ENCODE data around the gene PHLDB2. TPM values are rescaled to one million over a fixed set of nuclear protein-coding genes. Genes with fewer than 3 reads are reported as not detected.

The PHLDB2 gene
- total RNA-seq, 1 donor from 2014 or later, result 170 TPM

DNA sequence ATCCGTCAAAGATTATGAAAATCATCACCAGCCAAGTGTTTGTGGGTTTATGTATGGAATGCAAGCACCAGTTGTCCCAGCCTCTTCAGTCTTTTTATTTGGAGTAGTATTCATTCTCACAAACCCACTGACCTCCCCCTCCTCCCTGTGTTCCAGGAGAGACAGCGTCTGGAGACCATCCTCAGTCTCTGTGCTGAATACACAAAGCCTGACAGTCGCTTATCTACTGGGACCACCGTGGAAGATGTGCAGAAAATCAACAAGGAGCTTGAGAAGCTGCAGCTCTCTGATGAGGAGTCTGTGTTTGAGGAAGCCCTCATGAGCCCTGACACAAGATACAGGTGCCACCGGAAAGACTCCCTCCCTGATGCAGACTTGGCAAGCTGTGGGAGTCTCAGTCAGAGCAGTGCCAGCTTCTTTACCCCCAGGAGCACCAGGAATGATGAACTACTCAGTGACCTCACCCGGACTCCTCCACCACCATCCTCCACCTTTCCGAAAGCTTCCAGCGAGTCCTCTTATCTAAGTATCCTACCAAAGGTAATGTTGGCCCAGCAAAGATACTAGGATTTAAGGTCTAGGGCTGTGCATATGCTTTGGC lies 54.2 kb downstream of the PHLDB2 start:
- H3K4me3 ChIP-seq (ENCODE audit: insufficient read depth, low read depth, low read length), result no peak overlapping the region
- peaks cover 66% of the 10 kb centered on the region for H3K4me1 Mint-ChIP-seq (ENCODE audit: low read depth, unreplicated experiment)
- H2AFZ ChIP-seq (ENCODE audit: low read depth, low read length), result no peak overlapping the region

DNA sequence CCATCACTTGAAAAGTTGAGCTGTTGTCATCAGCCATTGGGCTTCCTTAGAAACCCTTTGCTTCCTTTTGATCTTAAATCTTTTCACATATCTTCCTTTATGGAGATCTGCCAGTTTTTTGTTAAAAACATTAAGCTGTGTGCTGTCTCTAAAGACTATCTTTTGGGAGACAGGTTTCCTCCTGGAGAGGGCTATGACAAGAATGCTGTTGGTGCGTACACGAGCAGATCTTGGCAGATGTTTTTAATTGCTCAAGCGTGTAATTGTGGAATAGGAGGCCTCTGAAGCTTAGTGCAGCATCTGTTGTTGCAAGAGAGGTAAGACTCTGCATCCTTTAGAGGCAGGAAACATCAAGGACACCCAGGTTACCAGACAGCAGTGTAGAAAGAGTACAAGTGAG lies 56.8 kb downstream of the PHLDB2 start:
- Mint-ChIP-seq H3K4me1 (ENCODE audit: low read depth, unreplicated experiment) (peaks cover 55% of the 10 kb centered on the region), H3K27me3 (ENCODE audit: low read depth, unreplicated experiment) (no peaks in the 10 kb centered on the region), H3K36me3 (ENCODE audit: low read depth, unreplicated experiment) (peaks cover 40% of the 10 kb centered on the region), H3K27ac (ENCODE audit: unreplicated experiment) (peak overlapping the region; percentile 15), H3K9me3 (ENCODE audit: unreplicated experiment) (peaks cover 2% of the 10 kb centered on the region), H3K4me3 (ENCODE audit: unreplicated experiment) (no peak overlapping the region)
- FAIRE-seq (peak; percentile 17), DNase-seq (ENCODE audit: low read depth) (peak; percentile 71)
- no peaks in the 10 kb centered on the region for H3K27me3 ChIP-seq (ENCODE audit: insufficient read depth, low read length)
- H3K9ac ChIP-seq (ENCODE audit: low read length), result no peak overlapping the region
- H3K9me3 ChIP-seq (ENCODE audit: insufficient read depth, low read depth, low read length), result no peaks in the 10 kb centered on the region
- H3K4me3 ChIP-seq (ENCODE audit: insufficient read depth, low read depth, low read length), result no peak overlapping the region
- peak overlapping the region; percentile 5 for H3K4me2 ChIP-seq (ENCODE audit: low read length)
- peaks cover 31% of the 10 kb centered on the region for H3K4me1 ChIP-seq (ENCODE audit: insufficient read depth, low read length)
- peaks cover 4% of the 10 kb centered on the region for H4K20me1 ChIP-seq (ENCODE audit: insufficient read depth, low read length)
- peaks cover 59% of the 10 kb centered on the region for H3K79me2 ChIP-seq (ENCODE audit: insufficient read depth, low read length)
- no peak overlapping the region for H2AFZ ChIP-seq (ENCODE audit: low read depth, low read length)
- TF ChIP-seq, protein P1, sequence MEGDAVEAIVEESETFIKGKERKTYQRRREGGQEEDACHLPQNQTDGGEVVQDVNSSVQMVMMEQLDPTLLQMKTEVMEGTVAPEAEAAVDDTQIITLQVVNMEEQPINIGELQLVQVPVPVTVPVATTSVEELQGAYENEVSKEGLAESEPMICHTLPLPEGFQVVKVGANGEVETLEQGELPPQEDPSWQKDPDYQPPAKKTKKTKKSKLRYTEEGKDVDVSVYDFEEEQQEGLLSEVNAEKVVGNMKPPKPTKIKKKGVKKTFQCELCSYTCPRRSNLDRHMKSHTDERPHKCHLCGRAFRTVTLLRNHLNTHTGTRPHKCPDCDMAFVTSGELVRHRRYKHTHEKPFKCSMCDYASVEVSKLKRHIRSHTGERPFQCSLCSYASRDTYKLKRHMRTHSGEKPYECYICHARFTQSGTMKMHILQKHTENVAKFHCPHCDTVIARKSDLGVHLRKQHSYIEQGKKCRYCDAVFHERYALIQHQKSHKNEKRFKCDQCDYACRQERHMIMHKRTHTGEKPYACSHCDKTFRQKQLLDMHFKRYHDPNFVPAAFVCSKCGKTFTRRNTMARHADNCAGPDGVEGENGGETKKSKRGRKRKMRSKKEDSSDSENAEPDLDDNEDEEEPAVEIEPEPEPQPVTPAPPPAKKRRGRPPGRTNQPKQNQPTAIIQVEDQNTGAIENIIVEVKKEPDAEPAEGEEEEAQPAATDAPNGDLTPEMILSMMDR (IDR thresholded peaks at IDR 0.05; ENCODE audit: insufficient read depth, low read depth, low read length), result no peak
- TF ChIP-seq EZH2 (IDR thresholded peaks at IDR 0.05; ENCODE audit: insufficient read depth, low read length), result no peak
- H3K27ac ChIP-seq (ENCODE audit: low read depth, low read length), result peak overlapping the region; percentile 11
- peaks cover 53% of the 10 kb centered on the region for H3K36me3 ChIP-seq (ENCODE audit: insufficient read depth, low read length)

More for the DNA sequence above, 54.2 kb downstream of the PHLDB2 start:
- Mint-ChIP-seq H3K27me3 (ENCODE audit: low read depth, unreplicated experiment) (no peaks in the 10 kb centered on the region), H3K36me3 (ENCODE audit: low read depth, unreplicated experiment) (peaks cover 32% of the 10 kb centered on the region), H3K4me3 (ENCODE audit: unreplicated experiment) (no peak overlapping the region), H3K9me3 (ENCODE audit: unreplicated experiment) (peaks cover 2% of the 10 kb centered on the region), H3K27ac (ENCODE audit: unreplicated experiment) (peak overlapping the region; percentile 96)
- H4K20me1 ChIP-seq (ENCODE audit: insufficient read depth, low read length), result peaks cover 9% of the 10 kb centered on the region
- FAIRE-seq (no peak), DNase-seq (ENCODE audit: low read depth) (no peak)
- H3K79me2 ChIP-seq (ENCODE audit: insufficient read depth, low read length), result peaks cover 69% of the 10 kb centered on the region
- H3K36me3 ChIP-seq (ENCODE audit: insufficient read depth, low read length), result peaks cover 36% of the 10 kb centered on the region
- peaks cover 43% of the 10 kb centered on the region for H3K4me1 ChIP-seq (ENCODE audit: insufficient read depth, low read length)
- H3K4me2 ChIP-seq (ENCODE audit: low read length), result no peak overlapping the region
- TF ChIP-seq, protein P1 (IDR thresholded peaks at IDR 0.05; ENCODE audit: insufficient read depth, low read depth, low read length), result no peak
- no peak for TF ChIP-seq EZH2 (IDR thresholded peaks at IDR 0.05; ENCODE audit: insufficient read depth, low read length)
- no peaks in the 10 kb centered on the region for H3K9me3 ChIP-seq (ENCODE audit: insufficient read depth, low read depth, low read length)
- H3K27ac ChIP-seq (ENCODE audit: low read depth, low read length), result no peak overlapping the region
- no peak overlapping the region for H3K9ac ChIP-seq (ENCODE audit: low read length)
- H3K27me3 ChIP-seq (ENCODE audit: insufficient read depth, low read length), result no peaks in the 10 kb centered on the region

DNA sequence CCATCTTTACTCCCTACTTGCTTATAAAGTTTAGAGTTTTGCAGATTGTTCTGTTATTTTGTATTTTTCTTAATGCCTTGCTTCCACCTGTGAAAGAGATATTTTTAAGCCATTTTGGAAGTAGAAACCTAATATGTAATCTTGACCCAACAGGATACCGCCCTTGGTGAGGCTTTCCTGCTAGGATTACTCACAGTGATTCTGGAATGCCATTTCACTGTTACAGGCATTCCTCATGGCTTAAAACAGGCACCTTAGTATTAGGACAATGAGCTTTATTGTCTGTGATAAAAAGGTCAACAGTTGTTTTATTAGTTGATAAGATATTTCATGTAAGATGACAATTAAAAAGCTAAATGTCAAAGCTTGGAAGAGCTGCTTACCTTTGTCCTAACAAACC lies 58.2 kb downstream of the PHLDB2 start:
- H3K9me3 Mint-ChIP-seq (ENCODE audit: unreplicated experiment), result no peaks in the 10 kb centered on the region
- no peak overlapping the region for H3K4me3 Mint-ChIP-seq (ENCODE audit: unreplicated experiment)
- H3K27me3 Mint-ChIP-seq (ENCODE audit: low read depth, unreplicated experiment), result no peaks in the 10 kb centered on the region
- H2AFZ ChIP-seq (ENCODE audit: low read depth, low read length), result no peak overlapping the region
- no peak overlapping the region for H3K4me3 ChIP-seq (ENCODE audit: insufficient read depth, low read depth, low read length)
- peaks cover 50% of the 10 kb centered on the region for H3K79me2 ChIP-seq (ENCODE audit: insufficient read depth, low read length)
- no peaks in the 10 kb centered on the region for H3K9me3 ChIP-seq (ENCODE audit: insufficient read depth, low read depth, low read length)
- peaks cover 43% of the 10 kb centered on the region for H3K4me1 Mint-ChIP-seq (ENCODE audit: low read depth, unreplicated experiment)
- DNase-seq (ENCODE audit: low read depth) (peak; percentile 70), FAIRE-seq (peak; percentile 58)
- no peak for TF ChIP-seq EZH2 (IDR thresholded peaks at IDR 0.05; ENCODE audit: insufficient read depth, low read length)
- TF ChIP-seq, protein P1 (IDR thresholded peaks at IDR 0.05; ENCODE audit: insufficient read depth, low read depth, low read length), result no peak
- H3K27me3 ChIP-seq (ENCODE audit: insufficient read depth, low read length), result no peaks in the 10 kb centered on the region
- H3K36me3 ChIP-seq (ENCODE audit: insufficient read depth, low read length), result peaks cover 56% of the 10 kb centered on the region
- peaks cover 21% of the 10 kb centered on the region for H3K4me1 ChIP-seq (ENCODE audit: insufficient read depth, low read length)
- H3K4me2 ChIP-seq (ENCODE audit: low read length), result peak overlapping the region; percentile 31
- H3K27ac ChIP-seq (ENCODE audit: low read depth, low read length), result peak overlapping the region; percentile 47
- H4K20me1 ChIP-seq (ENCODE audit: insufficient read depth, low read length), result no peaks in the 10 kb centered on the region
- peaks cover 41% of the 10 kb centered on the region for H3K36me3 Mint-ChIP-seq (ENCODE audit: low read depth, unreplicated experiment)
- H3K27ac Mint-ChIP-seq (ENCODE audit: unreplicated experiment), result peak overlapping the region; percentile 69
- peak overlapping the region; percentile 8 for H3K9ac ChIP-seq (ENCODE audit: low read length)
